ENCODE results near the gene FHOD3.
"Not testable (repeated sequence)": the region's sequence is repeated elsewhere in the genome, so short reads cannot be mapped to it uniquely, and the experiment has no call there.

The FHOD3 gene

GRCh38 chr18:36454848-36455458 is 157.4 kb downstream of the FHOD3 start:
- DNase-seq: no peak

- no peak for DNase-seq
Observed at GRCh38 chr18:36455931-36456330, 158.4 kb downstream of the FHOD3 start.

- no peak for DNase-seq
Observed at GRCh38 chr18:36456622-36457021, 159.1 kb downstream of the FHOD3 start.

GRCh38 chr18:36457683-36458082 is 160.2 kb downstream of the FHOD3 start:
- no peak for DNase-seq

- DNase-seq: no peak
Observed at GRCh38 chr18:36458306-36458705, 160.8 kb downstream of the FHOD3 start.

GRCh38 chr18:36459203-36459602 is 161.7 kb downstream of the FHOD3 start:
- DNase-seq: no peak

GRCh38 chr18:36459786-36460185 is 162.3 kb downstream of the FHOD3 start:
- no peak for DNase-seq

- no peak for DNase-seq
Observed at GRCh38 chr18:36460324-36460850, 162.9 kb downstream of the FHOD3 start.

- DNase-seq: no peak
Observed at GRCh38 chr18:36460854-36461253, 163.3 kb downstream of the FHOD3 start.

- no peak for DNase-seq
Observed at GRCh38 chr18:36461551-36461987, 164.1 kb downstream of the FHOD3 start.

GRCh38 chr18:36463516-36463915 is 166.0 kb downstream of the FHOD3 start:
- DNase-seq: not testable (repeated sequence)

- no peak for DNase-seq
Observed at GRCh38 chr18:36464126-36464651, 166.7 kb downstream of the FHOD3 start.

GRCh38 chr18:36465276-36465675 is 167.8 kb downstream of the FHOD3 start:
- DNase-seq: no peak

- DNase-seq: no peak
Observed at GRCh38 chr18:36465970-36466369, 168.5 kb downstream of the FHOD3 start.

GRCh38 chr18:36467614-36468013 is 170.1 kb downstream of the FHOD3 start:
- DNase-seq: no peak

GRCh38 chr18:36468161-36468560 is 170.6 kb downstream of the FHOD3 start:
- DNase-seq: no peak

- no peak for DNase-seq
Observed at GRCh38 chr18:36469461-36469860, 171.9 kb downstream of the FHOD3 start.

GRCh38 chr18:36470896-36471295 is 173.4 kb downstream of the FHOD3 start:
- DNase-seq: no peak

- no peak for DNase-seq
Observed at GRCh38 chr18:36471393-36471792, 173.9 kb downstream of the FHOD3 start.

GRCh38 chr18:36476433-36476832 is 178.9 kb downstream of the FHOD3 start:
- DNase-seq: no peak

- DNase-seq: no peak
Observed at GRCh38 chr18:36477776-36478175, 180.3 kb downstream of the FHOD3 start.

- no peak for DNase-seq
Observed at GRCh38 chr18:36481201-36481657, 183.7 kb downstream of the FHOD3 start.

GRCh38 chr18:36481935-36482334 is 184.4 kb downstream of the FHOD3 start:
- no peak for DNase-seq

- no peak for DNase-seq
Observed at GRCh38 chr18:36484591-36484990, 187.1 kb downstream of the FHOD3 start.

- no peak for DNase-seq
Observed at GRCh38 chr18:36485772-36486171, 188.3 kb downstream of the FHOD3 start.
